Measurements from ENCODE around the gene OR8G1. TPM values are rescaled to one million over a fixed set of nuclear protein-coding genes. Genes with fewer than 3 reads are reported as not detected.

OR8G1 gene
- total RNA-seq, 2 experiments from 2014 or later = not detected

- Mint-ChIP-seq H3K27me3 (no peaks in the 10 kb centered on the region), H3K36me3 (no peaks in the 10 kb centered on the region), H3K27ac (no peak overlapping the region), H3K4me3 (no peak overlapping the region), H3K9me3 (ENCODE audit: low read depth) (no peaks in the 10 kb centered on the region), H3K4me1 (peaks cover 5% of the 10 kb centered on the region)
- CTCF ChIA-PET = no interaction called here
- ATAC-seq (no peak), DNase-seq (no peak)
These were observed 35.2 kb downstream of the OR8G1 start for GRCh38 chr11:124276081-124276480.

- Mint-ChIP-seq H3K27ac (no peak overlapping the region), H3K27me3 (no peaks in the 10 kb centered on the region), H3K9me3 (ENCODE audit: low read depth) (no peaks in the 10 kb centered on the region), H3K4me1 (peaks cover 5% of the 10 kb centered on the region), H3K36me3 (no peaks in the 10 kb centered on the region), H3K4me3 (no peak overlapping the region)
- CTCF ChIA-PET = interaction anchor here (1.1 kb wide), 1 partner anchor 15 kb away, joined by 3 read pairs; no protein-coding TSS in a partner anchor
- DNase-seq (no peak), ATAC-seq (no peak)
These were observed 36.3 kb downstream of the OR8G1 start for GRCh38 chr11:124277207-124277606.

- no peak for ATAC-seq
- CTCF ChIA-PET = interaction anchor here (1.1 kb wide), 1 partner anchor 16 kb away, joined by 3 read pairs; no protein-coding TSS in a partner anchor
- H3K9me3 Mint-ChIP-seq (ENCODE audit: low read depth) = no peaks in the 10 kb centered on the region
These were observed 36.9 kb downstream of the OR8G1 start for GRCh38 chr11:124277804-124278203.

DNA sequence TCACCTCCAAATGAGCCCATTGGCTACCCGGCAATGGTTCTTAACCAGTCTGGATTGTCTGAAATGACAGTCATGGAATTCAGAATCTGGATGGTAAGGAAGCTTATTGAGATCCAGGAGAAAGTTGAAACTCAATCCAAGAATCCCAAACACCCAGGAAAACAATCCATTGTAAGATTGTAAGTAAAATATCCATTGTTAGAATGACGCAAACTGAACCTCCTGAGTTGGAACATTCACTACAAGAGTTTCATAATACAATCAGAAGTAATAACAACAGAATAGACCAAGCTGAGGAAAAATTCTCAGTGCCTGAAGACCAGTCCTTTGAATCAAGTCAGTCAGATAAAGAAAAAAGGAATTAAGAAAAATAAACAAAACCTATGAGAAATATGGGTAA, 37.4 kb downstream of the OR8G1 start:
- H3K9me3 Mint-ChIP-seq (ENCODE audit: low read depth) = no peaks in the 10 kb centered on the region
- H3K4me1 Mint-ChIP-seq = peaks cover 5% of the 10 kb centered on the region
- H3K27me3 Mint-ChIP-seq = no peaks in the 10 kb centered on the region
- no peaks in the 10 kb centered on the region for H3K36me3 Mint-ChIP-seq
- no peak overlapping the region for H3K27ac Mint-ChIP-seq
- ATAC-seq (no peak), DNase-seq (no peak)
- CTCF ChIA-PET = interaction anchor here (1.1 kb wide), 1 partner anchor 16 kb away, joined by 3 read pairs; no protein-coding TSS in a partner anchor
- H3K4me3 Mint-ChIP-seq = no peak overlapping the region

More at GRCh38 chr11:124277804-124278203, 36.9 kb downstream of the OR8G1 start:
- H3K36me3 Mint-ChIP-seq = no peaks in the 10 kb centered on the region
- no peak for DNase-seq
- no peaks in the 10 kb centered on the region for H3K27me3 Mint-ChIP-seq
- H3K4me1 Mint-ChIP-seq = peaks cover 5% of the 10 kb centered on the region
- H3K27ac Mint-ChIP-seq = no peak overlapping the region
- no peak overlapping the region for H3K4me3 Mint-ChIP-seq

DNA sequence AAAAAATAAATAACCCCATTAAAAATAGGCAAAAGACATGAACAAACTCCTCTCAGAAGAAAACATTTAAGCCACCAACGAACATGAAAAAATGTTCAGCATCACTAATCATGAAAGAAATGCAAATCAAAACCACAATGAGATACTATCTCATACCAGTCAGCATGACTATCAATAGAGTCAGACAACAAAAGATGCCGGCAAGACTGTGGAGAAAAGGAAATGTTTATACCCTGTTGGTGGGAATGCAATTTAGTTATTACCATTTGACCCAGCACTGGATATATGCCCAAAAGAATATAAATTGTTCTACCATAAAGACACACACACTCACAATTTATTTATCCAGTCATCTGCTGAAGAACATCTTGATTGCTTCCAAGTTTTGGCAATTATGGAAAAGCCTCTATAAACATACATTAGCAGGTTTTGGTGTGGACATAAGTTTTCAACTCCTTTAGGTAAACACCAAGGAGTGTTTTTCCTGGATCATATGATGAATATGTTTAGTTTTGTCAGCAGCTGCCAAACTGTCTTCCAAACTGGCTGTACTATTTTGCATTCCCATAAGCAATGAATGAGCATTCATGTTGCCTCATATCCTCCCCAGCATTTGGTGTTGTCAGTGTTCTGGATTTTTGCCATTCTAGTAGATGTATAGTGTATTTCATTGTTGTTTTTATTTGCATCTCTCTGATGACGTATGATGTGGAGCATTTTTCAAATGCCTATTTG, 44.9 kb downstream of the OR8G1 start:
- Mint-ChIP-seq H3K4me3 (no peak overlapping the region), H3K36me3 (no peaks in the 10 kb centered on the region), H3K4me1 (no peaks in the 10 kb centered on the region), H3K9me3 (ENCODE audit: low read depth) (no peaks in the 10 kb centered on the region), H3K27me3 (no peaks in the 10 kb centered on the region), H3K27ac (no peak overlapping the region)
- CTCF ChIA-PET = no interaction called here
- no peak for DNase-seq
- no peak for ATAC-seq

DNA sequence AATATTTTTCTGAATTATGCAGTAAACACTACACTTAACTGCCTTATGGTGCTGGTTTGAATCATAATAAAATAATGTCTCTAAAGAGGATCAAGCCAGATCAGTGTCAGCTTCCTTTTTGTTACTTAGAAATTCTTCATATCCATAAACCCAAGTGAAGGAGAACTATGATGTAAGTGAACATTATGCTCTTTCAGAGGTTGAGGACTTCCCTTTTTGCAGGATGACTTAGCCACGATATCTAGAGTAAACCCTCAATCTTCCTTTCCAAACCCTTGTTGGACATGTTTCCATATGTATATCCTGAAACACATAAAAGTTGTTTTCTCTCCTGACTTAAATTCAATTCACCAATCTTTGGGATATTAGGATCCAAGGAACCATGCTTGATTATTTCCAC, 53.8 kb downstream of the OR8G1 start:
- H3K27ac Mint-ChIP-seq = no peak overlapping the region
- H3K27me3 Mint-ChIP-seq = no peaks in the 10 kb centered on the region

GRCh38 chr11:124296016-124296415, 55.1 kb downstream of the OR8G1 start:
- Mint-ChIP-seq H3K4me3 (no peak overlapping the region), H3K4me1 (no peaks in the 10 kb centered on the region), H3K36me3 (no peaks in the 10 kb centered on the region), H3K27ac (no peak overlapping the region), H3K27me3 (no peaks in the 10 kb centered on the region), H3K9me3 (ENCODE audit: low read depth) (no peaks in the 10 kb centered on the region)
- CTCF ChIA-PET = no interaction called here
- DNase-seq (no peak), ATAC-seq (no peak)

More for the DNA sequence above, 53.8 kb downstream of the OR8G1 start:
- CTCF ChIA-PET = no interaction called here
- no peaks in the 10 kb centered on the region for H3K4me1 Mint-ChIP-seq
- no peak for ATAC-seq
- H3K4me3 Mint-ChIP-seq = no peak overlapping the region
- no peaks in the 10 kb centered on the region for H3K9me3 Mint-ChIP-seq (ENCODE audit: low read depth)
- H3K36me3 Mint-ChIP-seq = no peaks in the 10 kb centered on the region
- DNase-seq = no peak

DNA sequence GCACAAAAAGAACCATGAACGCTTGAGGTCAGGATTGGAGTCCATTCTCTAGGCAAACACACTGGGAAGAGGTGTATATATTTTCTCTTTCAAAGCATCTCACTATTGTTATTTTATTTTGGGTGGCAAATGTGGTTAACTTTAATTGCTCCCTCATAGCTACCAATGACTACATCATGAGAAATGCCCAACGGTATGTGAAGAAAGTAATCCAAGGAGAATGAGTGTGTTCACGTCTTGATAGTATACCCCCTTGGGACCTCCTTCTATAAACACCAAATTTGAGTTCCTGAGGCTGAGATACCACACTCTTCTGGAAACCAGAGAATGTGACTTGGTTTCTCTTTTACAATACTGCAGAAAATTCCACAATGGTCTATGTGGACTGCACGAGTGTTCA, 57.0 kb downstream of the OR8G1 start:
- no peaks in the 10 kb centered on the region for H3K9me3 Mint-ChIP-seq (ENCODE audit: low read depth)
- no peak for ATAC-seq
- H3K4me1 Mint-ChIP-seq = no peaks in the 10 kb centered on the region
- no peaks in the 10 kb centered on the region for H3K27me3 Mint-ChIP-seq
- no peak for DNase-seq
- H3K4me3 Mint-ChIP-seq = no peak overlapping the region
- H3K27ac Mint-ChIP-seq = no peak overlapping the region
- CTCF ChIA-PET = no interaction called here
- H3K36me3 Mint-ChIP-seq = no peaks in the 10 kb centered on the region

GRCh38 chr11:124301548-124301947, 60.7 kb downstream of the OR8G1 start:
- CTCF ChIA-PET = no interaction called here
- no peak overlapping the region for H3K4me3 Mint-ChIP-seq

DNA sequence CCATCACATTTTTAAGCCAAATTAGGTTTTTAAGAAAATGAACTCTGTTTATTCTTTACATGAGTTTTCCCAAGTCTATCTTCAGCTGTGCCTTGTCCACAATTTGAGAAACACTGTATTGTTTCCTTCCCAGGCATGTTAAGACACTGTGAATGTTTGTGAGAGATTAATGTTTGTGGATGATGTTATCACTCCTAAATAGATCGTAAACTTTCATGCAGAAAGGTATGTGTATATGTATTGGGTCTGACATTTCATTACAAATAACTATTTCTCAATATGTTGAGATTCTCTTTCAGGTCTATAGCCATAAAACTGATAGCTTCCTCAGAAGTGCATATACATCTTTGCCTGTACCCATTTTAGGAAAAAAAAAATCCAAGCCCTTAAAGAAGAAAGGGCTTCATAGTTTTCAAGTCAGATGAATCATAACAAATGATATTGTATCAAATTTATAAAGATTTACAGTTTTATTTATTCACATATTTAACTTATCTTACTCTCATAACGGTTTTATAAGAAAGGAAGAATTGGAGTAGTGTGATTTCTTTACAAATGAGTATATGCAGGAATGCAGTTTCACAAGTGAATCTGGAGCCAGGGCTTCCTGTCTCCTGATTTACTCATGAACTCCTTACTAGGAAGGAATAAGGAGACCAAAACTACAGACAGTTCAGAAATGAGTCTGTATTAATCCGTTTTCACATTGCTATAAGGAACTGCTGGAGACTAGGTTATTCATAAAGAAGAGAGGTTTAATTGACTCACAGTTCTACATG, 61.6 kb downstream of the OR8G1 start:
- CTCF ChIA-PET = no interaction called here
- ATAC-seq (no peak), DNase-seq (no peak)
- H3K27me3 Mint-ChIP-seq = no peaks in the 10 kb centered on the region
- H3K27ac Mint-ChIP-seq = no peak overlapping the region
- no peaks in the 10 kb centered on the region for H3K4me1 Mint-ChIP-seq
- no peak overlapping the region for H3K4me3 Mint-ChIP-seq
- H3K36me3 Mint-ChIP-seq = no peaks in the 10 kb centered on the region
- H3K9me3 Mint-ChIP-seq (ENCODE audit: low read depth) = no peaks in the 10 kb centered on the region

More at GRCh38 chr11:124301548-124301947, 60.7 kb downstream of the OR8G1 start:
- Mint-ChIP-seq H3K4me1 (no peaks in the 10 kb centered on the region), H3K9me3 (ENCODE audit: low read depth) (no peaks in the 10 kb centered on the region), H3K27ac (no peak overlapping the region), H3K27me3 (no peaks in the 10 kb centered on the region), H3K36me3 (no peaks in the 10 kb centered on the region)
- DNase-seq (no peak), ATAC-seq (no peak)

Other genes starting within 250 kb of the OR8G1 start
- not detected for gene OR10G6, start 245.9 kb upstream of the OR8G1 start, total RNA-seq
- gene OR10G4, start 228.1 kb upstream of the OR8G1 start, total RNA-seq = not detected
- gene OR10G9, start 218.1 kb upstream of the OR8G1 start, total RNA-seq = not detected
- gene OR10G8, start 214.3 kb upstream of the OR8G1 start, total RNA-seq = not detected
- gene OR10G7, start 199.8 kb upstream of the OR8G1 start, total RNA-seq = not detected
- 1 to 10 TPM; 4.1 to 4.8 TPM for gene VWA5A, start 125.6 kb upstream of the OR8G1 start, total RNA-seq
- not detected for gene OR10D3, start 57.8 kb upstream of the OR8G1 start, total RNA-seq
- not detected for gene OR8G5, start 15.3 kb downstream of the OR8G1 start, total RNA-seq
- not detected for gene OR8D1, start 72.9 kb downstream of the OR8G1 start, total RNA-seq
- not detected for gene OR8D2, start 79.1 kb downstream of the OR8G1 start, total RNA-seq
- not detected for gene OR8B2, start 143.4 kb downstream of the OR8G1 start, total RNA-seq
- not detected for gene OR8B3, start 157.9 kb downstream of the OR8G1 start, total RNA-seq
- not detected for gene OR8B4, start 183.8 kb downstream of the OR8G1 start, total RNA-seq
- gene OR8B8, start 204.6 kb downstream of the OR8G1 start, total RNA-seq = not detected